Tibial nerve (tissue), 4 donors: ENCODE measurements around the gene ITSN2. TPM values are rescaled to one million over a fixed set of nuclear protein-coding genes. Genes with fewer than 3 reads are reported as not detected.
"Not testable (repeated sequence)": the region's sequence is repeated elsewhere in the genome, so short reads cannot be mapped to it uniquely, and the experiment has no call there.

Source experiments
- DNase-seq, 2 donors: peaks; one replicate each; pipeline ENCODE4 v3.0.0-alpha.2; 2019; ENCODE audit warnings: low spot score in 2 of 2
- H3K27ac ChIP-seq, 4 donors: fragments of 200-600 bp; sonication (generic) in 3 of 4; one replicate each; pipeline ENCODE4 v1.5.1; 2017 to 2019; ENCODE audit warnings: mild to moderate bottlenecking in 1 of 4
- H3K27me3 ChIP-seq, 2 donors: fragments of 200-600 bp; sonication (generic) in 1 of 2; one replicate each; pipeline versions ENCODE4 v1.5.1 to v1.6.0; 2017 to 2019
- H3K36me3 ChIP-seq, 3 donors: fragments of 200-600 bp; sonication (generic); one replicate each; pipeline ENCODE4 v1.5.1; 2018 to 2019
- H3K4me1 ChIP-seq, 4 donors: fragments of 200-600 bp; sonication (generic) in 3 of 4; one replicate each; pipeline ENCODE4 v1.5.1; 2017 to 2019
- H3K4me3 ChIP-seq, 4 donors: fragments of 200-600 bp; sonication (generic) in 3 of 4; one replicate each; pipeline ENCODE4 v1.5.1; 2017 to 2019; ENCODE audit warnings: mild to moderate bottlenecking in 1 of 4, moderate library complexity in 1 of 4
- H3K9me3 ChIP-seq, 4 donors: fragments of 200-600 bp; sonication (generic) in 3 of 4; one replicate each; pipeline ENCODE4 v1.5.1; 2017 to 2019
- CTCF ChIP-seq, 5 experiments: fragments of 200-600 bp in 3 of 5; fragments of 450-650 bp in 2 of 5; sonication (generic) in 3 of 5; IDR thresholded peaks; one replicate each; pipeline ENCODE4 v1.5.1; 2016 to 2019; ENCODE audit warnings: antibody characterized with exemption in 5 of 5, mild to moderate bottlenecking in 3 of 5, moderate library complexity in 2 of 5
- EP300 ChIP-seq, 2 donors: sonication (generic); formaldehyde crosslinking; IDR thresholded peaks; one replicate each; pipeline ENCODE4 v1.6.1; 2017; ENCODE audit warnings: antibody characterized with exemption in 2 of 2, mild to moderate bottlenecking in 1 of 2
- POLR2A ChIP-seq, 2 donors: fragments of 450-650 bp; IDR thresholded peaks; one replicate each; pipeline ENCODE4 v1.6.1; 2017; ENCODE audit warnings: antibody characterized with exemption in 2 of 2, mild to moderate bottlenecking in 2 of 2, moderate library complexity in 2 of 2
- WGBS, 2 donors: methylation state at CpG; one replicate each; pipeline ENCODE4 v1.1.5; 2018; 5-methylcytosine and 5-hydroxymethylcytosine counted together
- total RNA-seq, 4 donors: library from RNA; depleted of rRNA; stranded (reverse); fragments of >200 nt; gene quantifications; one replicate each; pipeline ENCODE4 v1.1.0, GENCODE V29; 2016

The ITSN2 gene
- total RNA-seq, 4 donors from 2014 or later = 47.3 to 54.2 (median 48.7) TPM

GRCh38 chr2:24343225-24343882 lies 17.0 kb downstream of the ITSN2 start:
- Histone ChIP-seq H3K4me3 (no peak overlapping the region), H3K4me1 (peaks cover 0 to 31% (median 11%) of the 10 kb centered on the region in 4 donors), H3K27me3 (no peaks in the 10 kb centered on the region), H3K36me3 (no peaks in the 10 kb centered on the region), H3K9me3 (no peaks in the 10 kb centered on the region), H3K27ac (peak overlapping the region in 1 of 4 donors; percentile 40)
- TF ChIP-seq EP300 (IDR thresholded peaks at IDR 0.05) = no peak
- no peak for DNase-seq
- WGBS, 2 donors = 80 to 93% methylated on average over 1 of the region's 1 CpG

GRCh38 chr2:24342110-24342910 lies 18.0 kb downstream of the ITSN2 start:
- Histone ChIP-seq H3K4me1 (peaks cover 0 to 33% (median 11%) of the 10 kb centered on the region in 4 donors), H3K27ac (peak overlapping the region in 1 of 4 donors; percentile 40), H3K9me3 (no peaks in the 10 kb centered on the region), H3K27me3 (no peaks in the 10 kb centered on the region), H3K36me3 (no peaks in the 10 kb centered on the region), H3K4me3 (no peak overlapping the region)
- TF ChIP-seq EP300 (IDR thresholded peaks at IDR 0.05) = no peak
- TF ChIP-seq CTCF (IDR thresholded peaks at IDR 0.05) = no peak
- no peak for TF ChIP-seq POLR2A (IDR thresholded peaks at IDR 0.05)
- WGBS, 2 donors = 85 to 91% methylated on average over 9 of the region's 9 CpGs
- DNase-seq = no peak

- no peak for DNase-seq
- H3K4me3 ChIP-seq = no peak overlapping the region
- peaks cover 0 to 33% (median 11%) of the 10 kb centered on the region in 4 donors for H3K4me1 ChIP-seq
- H3K36me3 ChIP-seq = no peaks in the 10 kb centered on the region
- no peaks in the 10 kb centered on the region for H3K9me3 ChIP-seq
- WGBS, 2 donors = 93% methylated on average over 6 of the region's 6 CpGs
- no peaks in the 10 kb centered on the region for H3K27me3 ChIP-seq
- TF ChIP-seq EP300 (IDR thresholded peaks at IDR 0.05) = no peak
- no peak for TF ChIP-seq CTCF (IDR thresholded peaks at IDR 0.05)
- TF ChIP-seq POLR2A (IDR thresholded peaks at IDR 0.05) = no peak
- H3K27ac ChIP-seq = no peak overlapping the region
Observed at GRCh38 chr2:24339856-24340262, 20.5 kb downstream of the ITSN2 start.

GRCh38 chr2:24339098-24339497 lies 21.2 kb downstream of the ITSN2 start:
- 89 to 92% methylated on average over 9 of the region's 9 CpGs for WGBS, 2 donors
- H3K4me3 ChIP-seq, H3K9me3 ChIP-seq, H3K36me3 ChIP-seq, H3K27ac ChIP-seq, H3K27me3 ChIP-seq, DNase-seq: not testable (repeated sequence)
- H3K4me1 ChIP-seq = peaks cover 0 to 34% (median 11%) of the 10 kb centered on the region in 4 donors

GRCh38 chr2:24337890-24338289 lies 22.4 kb downstream of the ITSN2 start:
- no peaks in the 10 kb centered on the region for H3K27me3 ChIP-seq
- H3K36me3 ChIP-seq = no peaks in the 10 kb centered on the region
- TF ChIP-seq CTCF (IDR thresholded peaks at IDR 0.05) (no peak), EP300 (IDR thresholded peaks at IDR 0.05) (no peak), POLR2A (IDR thresholded peaks at IDR 0.05) (no peak)
- DNase-seq = no peak
- 50 to 67% methylated on average over 1 of the region's 1 CpG for WGBS, 2 donors
- no peaks in the 10 kb centered on the region for H3K9me3 ChIP-seq
- no peak overlapping the region for H3K27ac ChIP-seq
- peaks cover 0 to 39% (median 11%) of the 10 kb centered on the region in 4 donors for H3K4me1 ChIP-seq
- H3K4me3 ChIP-seq = no peak overlapping the region

- H3K27me3 ChIP-seq = no peaks in the 10 kb centered on the region
- no peak for DNase-seq
- no peak overlapping the region for H3K27ac ChIP-seq
- 86 to 90% methylated on average over 4 of the region's 4 CpGs for WGBS, 2 donors
- no peaks in the 10 kb centered on the region for H3K36me3 ChIP-seq
- H3K9me3 ChIP-seq = no peaks in the 10 kb centered on the region
- H3K4me1 ChIP-seq = peaks cover 0 to 39% (median 8%) of the 10 kb centered on the region in 4 donors
- H3K4me3 ChIP-seq = no peak overlapping the region
- no peak for TF ChIP-seq EP300 (IDR thresholded peaks at IDR 0.05)
- no peak for TF ChIP-seq CTCF (IDR thresholded peaks at IDR 0.05)
- no peak for TF ChIP-seq POLR2A (IDR thresholded peaks at IDR 0.05)
Observed at GRCh38 chr2:24336811-24337210, 23.5 kb downstream of the ITSN2 start.
